GM12878 (cell line): Measurements from ENCODE around the gene SENP8. TPM values are rescaled to one million over a fixed set of nuclear protein-coding genes. Genes with fewer than 3 reads are reported as not detected.

Experiments used
- ATAC-seq: fragments of 200-7000 bp; cut with Tn5 transposase; 3 replicates; pipeline ENCODE4 v1.9.1; 2020; ENCODE audit warnings: mild to moderate bottlenecking, moderate library complexity
- BruUV-seq: library from RNA; stranded (reverse); fragments of 400-500 nt; replicated peaks from 2 replicates; lab custom pipeline; 2021; lab: Mats Ljungman, UMichigan
- CTCF ChIA-PET: fragments of 300-600 bp; sonication (Branson Sonifier 250); formaldehyde crosslinking; extraction: SDS; loops from one replicate; lab custom pipeline; 2021; ENCODE audit warnings: inconsistent platforms; lab: Yijun Ruan, JAX
- POLR2A ChIA-PET: fragments of 350-600 bp; formaldehyde crosslinking; extraction: SDS; loops from one replicate; lab custom pipeline; 2021; ENCODE audit warnings: inconsistent platforms; lab: Charles Lee
- RAD21 ChIA-PET: fragments of 300-600 bp; sonication (Branson Sonifier 250); formaldehyde crosslinking; loops from one replicate; lab custom pipeline; 2023; ENCODE audit warnings: antibody characterized with exemption; ENCODE audit not compliant: unreplicated experiment; lab: Charles Lee
- SMC1A ChIA-PET: fragments of 300-600 bp; sonication (Branson Sonifier 250); formaldehyde crosslinking; loops from one replicate; lab custom pipeline; 2023; ENCODE audit not compliant: unreplicated experiment, uncharacterized antibody; lab: Charles Lee
- DNase-seq: peaks from one replicate; pipeline ENCODE4 v3.0.0-alpha.2; 2011; ENCODE audit warnings: low read depth, low spot score
- FAIRE-seq: peaks from 3 replicates; lab custom pipeline; 2011; peaks lifted over from hg19 to GRCh38; lab: Jason Lieb, UNC
- H2AFZ ChIP-seq: 2 replicates; pipeline ENCODE4 v1.6.0; 2011; ENCODE audit warnings: low read depth, low read length, control low read depth; ENCODE audit not compliant: control insufficient read depth
- H3K27ac ChIP-seq: 2 replicates; pipeline ENCODE4 v1.5.1; 2011; ENCODE audit warnings: control low read depth; ENCODE audit not compliant: control insufficient read depth, insufficient read depth
- H3K27me3 ChIP-seq, 2 experiments: replicated peaks in 1 of 2; 2 replicates each; pipeline versions ENCODE4 v1.6.0 to v1.6.1; 2011; ENCODE audit warnings: low read length in 1 of 2; ENCODE audit not compliant: control insufficient read depth in 2 of 2, insufficient read depth in 2 of 2
- H3K36me3 ChIP-seq, 2 experiments: 2 replicates each; pipeline ENCODE4 v1.5.1; 2011; ENCODE audit warnings: low read length in 1 of 2; ENCODE audit not compliant: control insufficient read depth in 2 of 2, insufficient read depth in 2 of 2
- H3K4me1 ChIP-seq: 2 replicates; pipeline ENCODE4 v1.6.1; 2011; ENCODE audit warnings: mild to moderate bottlenecking, low read length, moderate library complexity, mixed read lengths; ENCODE audit not compliant: control insufficient read depth, insufficient read depth
- H3K4me2 ChIP-seq: 2 replicates; pipeline ENCODE4 v1.6.0; 2011; ENCODE audit warnings: control low read depth; ENCODE audit not compliant: control insufficient read depth, insufficient read depth
- H3K4me3 ChIP-seq: fragments of 200-600 bp; sonication (generic); 2 replicates; pipeline ENCODE4 v1.5.1; 2016
- H3K79me2 ChIP-seq: 2 replicates; pipeline ENCODE4 v1.6.0; 2011; ENCODE audit warnings: low read length; ENCODE audit not compliant: control insufficient read depth, insufficient read depth
- H3K9ac ChIP-seq: 2 replicates; pipeline ENCODE4 v1.8.0; 2011; ENCODE audit warnings: low read length, control low read depth, mixed read lengths; ENCODE audit not compliant: control insufficient read depth, insufficient read depth
- H3K9me3 ChIP-seq: replicated peaks from 3 replicates; pipeline ENCODE4 v1.5.1; 2011; ENCODE audit warnings: mild to moderate bottlenecking, low read length; ENCODE audit not compliant: control insufficient read depth, insufficient read depth
- H4K20me1 ChIP-seq: 2 replicates; pipeline ENCODE4 v1.6.0; 2011; ENCODE audit not compliant: control insufficient read depth, insufficient read depth
- CHD4 ChIP-seq: fragments of 200-600 bp; sonication (generic); IDR thresholded peaks from 2 replicates; pipeline ENCODE4 v1.6.1; 2016; ENCODE audit warnings: mild to moderate bottlenecking
- CREM ChIP-seq: IDR thresholded peaks from 2 replicates; pipeline ENCODE4 v1.6.1; 2014; ENCODE audit warnings: antibody characterized with exemption, low read depth
- EED ChIP-seq: sonication (generic); IDR thresholded peaks from 2 replicates; pipeline ENCODE4 v1.6.1; 2016; ENCODE audit warnings: antibody characterized with exemption, low read depth
- ELK1 ChIP-seq: IDR thresholded peaks from 2 replicates; pipeline ENCODE4 v1.6.1; 2012; ENCODE audit warnings: low read depth, low read length, improper control_type of control experiment
- FOS ChIP-seq: IDR thresholded peaks from 3 replicates; pipeline ENCODE4 v1.6.1; 2011; ENCODE audit warnings: borderline replicate concordance; ENCODE audit not compliant: insufficient read length; ENCODE audit errors: extremely low read depth
- KDM1A ChIP-seq: fragments of 200-600 bp; sonication (generic); IDR thresholded peaks from 2 replicates; pipeline ENCODE4 v1.6.1; 2016; ENCODE audit warnings: borderline replicate concordance
- KLF5 ChIP-seq: fragments of 450-650 bp; IDR thresholded peaks from 2 replicates; pipeline ENCODE4 v1.6.1; 2014; ENCODE audit warnings: mild to moderate bottlenecking; ENCODE audit not compliant: partially characterized antibody
- POLR2A ChIP-seq: IDR thresholded peaks from 2 replicates; pipeline ENCODE4 v1.6.1; 2011; ENCODE audit warnings: low read depth, mild to moderate bottlenecking, low read length
- RELB ChIP-seq: fragments of 450-650 bp; IDR thresholded peaks from 2 replicates; pipeline ENCODE4 v1.6.1; 2017; ENCODE audit warnings: low read depth, mild to moderate bottlenecking, moderate library complexity
- SRF ChIP-seq, 2 experiments: IDR thresholded peaks; 2 replicates each; pipeline ENCODE4 v1.6.1; 2011; ENCODE audit warnings: low read depth in 2 of 2, low read length in 2 of 2, mild to moderate bottlenecking in 1 of 2, moderate library complexity in 1 of 2
- WRNIP1 ChIP-seq: IDR thresholded peaks from 2 replicates; pipeline ENCODE4 v1.6.1; 2011; ENCODE audit warnings: low read depth, low read length, improper control_type of control experiment, borderline replicate concordance
- ZBTB4 ChIP-seq: fragments of 450-650 bp; formaldehyde crosslinking; IDR thresholded peaks from 2 replicates; pipeline ENCODE4 v1.4.0; 2022; ENCODE audit warnings: mild to moderate bottlenecking, moderate library complexity
- ZNF217 ChIP-seq: fragments of 450-650 bp; IDR thresholded peaks from 2 replicates; pipeline ENCODE4 v1.6.1; 2017; ENCODE audit warnings: antibody characterized with exemption, mild to moderate bottlenecking
- WGBS: methylation state at CpG from one replicate; pipeline ENCODE4 v1.1.6; 2016; ENCODE audit warnings: low lambda C conversion rate; ENCODE audit not compliant: insufficient replicate concordance, insufficient coverage; ENCODE audit errors: missing lambda C conversion rate; 5-methylcytosine and 5-hydroxymethylcytosine counted together
- in situ Hi-C: fragments of 300-500 bp; cut with MboI; formaldehyde crosslinking; loops from 9 replicates; pipeline ENCODE4 v1.14.3; 2018; ENCODE audit warnings: mixed read lengths
- intact Hi-C: fragments of 100-400 bp; cut with micrococcal nuclease; formaldehyde crosslinking; loops from one replicate; pipeline ENCODE4 v1.14.2; 2022; ENCODE audit not compliant: unreplicated experiment
- polyA plus RNA-seq, 11 experiments: library from polyadenylated mRNA; depleted of rRNA in 4 of 11; unstranded in 6 of 11; stranded (reverse) in 5 of 11; fragments of >200 nt; fragmentation: Nextera tagmentation in 4 of 11; fragmentation: Illumina TruSeq in 1 of 11; extraction: Ambion mirVana in 4 of 11; extraction: Trizol in 1 of 11; gene quantifications; 1 replicate in 1 of 11; 2 replicates in 10 of 11; pipeline versions ENCODE4 v1.2.1 to v1.2.3, GENCODE V29; 2011 to 2016; ENCODE audit warnings: inconsistent platforms in 2 of 11, missing spikeins in 2 of 11, low read depth in 1 of 11
- total RNA-seq, 4 experiments: library from RNA; depleted of rRNA in 3 of 4; stranded (reverse); fragments of >200 nt in 3 of 4; fragmentation: Illumina TruSeq in 1 of 4; extraction: Trizol in 1 of 4; gene quantifications; 2 replicates each; pipeline versions ENCODE4 v1.2.1 to v1.2.3, GENCODE V29; 2013 to 2021

SENP8 gene
- total and polyA plus RNA-seq, 10 of the 15 experiments (the other 5 are each of a cell fraction or from before 2014, with no cell fraction given) = 0.87 to 5.6 (median 2.2) TPM

- RAD21 ChIA-PET = no interaction called here
- in situ Hi-C loops = no loop called here
- no peak overlapping the region for H3K9ac ChIP-seq
- no peak overlapping the region for H3K4me3 ChIP-seq
- no peaks in the 10 kb centered on the region; the same call in 1 of the 2 replicates for H3K4me1 ChIP-seq
- WGBS = 57% methylated on average over 5 of the region's 5 CpGs
- POLR2A ChIA-PET = no interaction called here
- CTCF ChIA-PET = no interaction called here
- H2AFZ ChIP-seq = no peak overlapping the region
- no peaks in the 10 kb centered on the region for H3K36me3 ChIP-seq
- no peak overlapping the region for H3K4me2 ChIP-seq
- no peak for ATAC-seq
- H4K20me1 ChIP-seq = no peaks in the 10 kb centered on the region
- H3K27me3 ChIP-seq = peaks cover 0 to 2% of the 10 kb centered on the region in 2 experiments; a peak in 2 of 4 replicates
- intact Hi-C loops = no loop called here
- no peak overlapping the region for H3K27ac ChIP-seq
- SMC1A ChIA-PET = interaction anchor here (0.9 kb wide), 1 partner anchor 43 kb away, joined by 3 read pairs; no protein-coding TSS in a partner anchor
- TF ChIP-seq RELB (no peak), POLR2A (no peak), ELK1 (no peak), WRNIP1 (no peak), KDM1A (no peak), SRF (IDR thresholded peaks at IDR 0.05; ENCODE audit: low read depth in 2 of 2, low read length in 2 of 2) (no peak), CHD4 (no peak), EED (no peak), FOS (no peak), KLF5 (no peak), CREM (no peak), ZNF217 (no peak), ZBTB4 (CRISPR knock-in tag) (no peak)
- TF ChIP-seq, all 136 proteins: peak for 0
- no peaks in the 10 kb centered on the region for H3K79me2 ChIP-seq
- no peak for FAIRE-seq
- H3K9me3 ChIP-seq = no peaks in the 10 kb centered on the region
- DNase-seq = no peak
- no TSS peak for BruUV-seq
These were observed 54.6 kb downstream of the SENP8 start for GRCh38 chr15:72172796-72173195.
